Stomach (tissue), 9 donors: ENCODE data around the gene HSD17B2. TPM values are rescaled to one million over a fixed set of nuclear protein-coding genes. Genes with fewer than 3 reads are reported as not detected.

ENCODE experiments used
- DNase-seq, 2 donors: peaks; one replicate each; pipeline versions ENCODE4 v3.0.0 to v3.0.0-alpha.2; 2013 to 2019
- H3K27ac ChIP-seq, 5 donors: fragments of 200-600 bp in 4 of 5; sonication (generic) in 4 of 5; one replicate each; pipeline ENCODE4 v1.5.1; 2013 to 2019; ENCODE audit warnings: mild to moderate bottlenecking in 1 of 5, moderate library complexity in 1 of 5
- H3K27me3 ChIP-seq, 3 donors: fragments of 200-600 bp; sonication (generic); one replicate each; pipeline ENCODE4 v1.5.1; 2017 to 2019; ENCODE audit warnings: mixed run types in 1 of 3
- H3K36me3 ChIP-seq, 4 donors: fragments of 200-600 bp; sonication (generic); 1 replicate in 3 of 4; 2 replicates in 1 of 4; pipeline ENCODE4 v1.5.1; 2016 to 2019
- H3K4me1 ChIP-seq, 4 donors: fragments of 200-600 bp; sonication (generic); one replicate each; pipeline ENCODE4 v1.5.1; 2016 to 2019
- H3K4me3 ChIP-seq, 4 donors: fragments of 200-600 bp; sonication (generic) in 3 of 4; one replicate each; pipeline ENCODE4 v1.5.1; 2016 to 2019; ENCODE audit warnings: mild to moderate bottlenecking in 1 of 4
- H3K9me3 ChIP-seq, 4 donors: fragments of 200-600 bp; sonication (generic); one replicate each; pipeline ENCODE4 v1.5.1; 2016 to 2019
- EP300 ChIP-seq: sonication (generic); formaldehyde crosslinking; IDR thresholded peaks from one replicate; pipeline ENCODE4 v1.6.1; 2017; ENCODE audit warnings: antibody characterized with exemption
- POLR2A ChIP-seq, 4 donors: fragments of 450-650 bp; IDR thresholded peaks; one replicate each; pipeline ENCODE4 v1.6.1; 2016; ENCODE audit warnings: antibody characterized with exemption in 4 of 4, control low read depth in 2 of 4, mild to moderate bottlenecking in 1 of 4, moderate library complexity in 1 of 4
- POLR2AphosphoS5 ChIP-seq, 3 donors: sonication (generic); formaldehyde crosslinking; IDR thresholded peaks; one replicate each; pipeline ENCODE4 v1.6.1; 2016; ENCODE audit warnings: antibody characterized with exemption in 3 of 3
- WGBS, 5 donors: extraction: QIAGEN DNeasy Blood & Tissue Kit in 3 of 5; methylation state at CpG; one replicate each; pipeline versions ENCODE4 v1.1.5 to v1.1.7; 2013 to 2018; 5-methylcytosine and 5-hydroxymethylcytosine counted together
- intact Hi-C: fragments of 100-400 bp; cut with DNase I; formaldehyde crosslinking; loops from one replicate; pipeline ENCODE4 v1.15.1; 2023; ENCODE audit warnings: low total_unique reads
- polyA plus RNA-seq, 3 donors: library from polyadenylated mRNA; stranded (reverse); fragments of 200-250 nt; gene quantifications; one replicate each; pipeline ENCODE4 v1.2.3, GENCODE V29; 2013
- total RNA-seq, 5 donors: library from RNA; depleted of rRNA; stranded (reverse); fragments of >200 nt; gene quantifications; one replicate each; pipeline versions ENCODE4 v1.1.0 to v1.2.3, GENCODE V29; 2014 to 2016
- TF ChIP-seq, protein P1 (sequence below), 7 experiments: fragments of 450-650 bp in 4 of 7; fragments of 200-600 bp in 3 of 7; sonication (generic) in 3 of 7; IDR thresholded peaks; one replicate each; pipeline ENCODE4 v1.5.1; 2016 to 2019; ENCODE audit warnings: antibody characterized with exemption in 7 of 7, control low read depth in 2 of 7, mild to moderate bottlenecking in 1 of 7
- donor health status: healthy with polysubstance abuse.
- donor health status: Bipolar disorder and iron deficiency.
- donor health status: healthy.

The HSD17B2 gene
- total and polyA plus RNA-seq, 8 donors = 6.6 to 25.7 (median 15.2) TPM; not detected in 1

DNA sequence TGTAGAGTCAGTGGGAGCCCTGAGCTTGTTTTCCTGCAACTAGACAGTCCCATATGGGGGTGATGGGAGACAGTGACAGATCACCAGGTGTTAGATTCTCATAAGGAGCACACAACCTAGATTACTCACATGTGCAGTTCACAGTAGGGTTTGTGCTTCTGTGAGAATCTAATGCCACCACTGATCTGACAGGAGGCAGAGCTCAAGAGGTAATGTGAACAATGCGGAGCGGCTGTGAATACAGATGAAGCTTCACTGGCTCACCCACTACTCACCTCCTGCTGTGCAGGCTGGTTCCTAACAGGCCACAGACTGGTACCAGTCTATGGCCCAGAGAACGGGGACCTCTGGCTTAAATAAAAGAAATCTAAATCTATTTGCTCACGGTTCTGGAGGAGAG is 10.2 kb upstream of the HSD17B2 start:
- Histone ChIP-seq H3K27me3 (no peaks in the 10 kb centered on the region), H3K4me1 (no peaks in the 10 kb centered on the region), H3K36me3 (no peaks in the 10 kb centered on the region), H3K27ac (no peak overlapping the region), H3K9me3 (no peaks in the 10 kb centered on the region), H3K4me3 (no peak overlapping the region)
- 87 to 97% (median 92%) methylated on average over 4 of the region's 4 CpGs for WGBS, 5 donors
- TF ChIP-seq EP300 = no peak
- no peak for TF ChIP-seq POLR2A (IDR thresholded peaks at IDR 0.05)
- TF ChIP-seq, protein P1, sequence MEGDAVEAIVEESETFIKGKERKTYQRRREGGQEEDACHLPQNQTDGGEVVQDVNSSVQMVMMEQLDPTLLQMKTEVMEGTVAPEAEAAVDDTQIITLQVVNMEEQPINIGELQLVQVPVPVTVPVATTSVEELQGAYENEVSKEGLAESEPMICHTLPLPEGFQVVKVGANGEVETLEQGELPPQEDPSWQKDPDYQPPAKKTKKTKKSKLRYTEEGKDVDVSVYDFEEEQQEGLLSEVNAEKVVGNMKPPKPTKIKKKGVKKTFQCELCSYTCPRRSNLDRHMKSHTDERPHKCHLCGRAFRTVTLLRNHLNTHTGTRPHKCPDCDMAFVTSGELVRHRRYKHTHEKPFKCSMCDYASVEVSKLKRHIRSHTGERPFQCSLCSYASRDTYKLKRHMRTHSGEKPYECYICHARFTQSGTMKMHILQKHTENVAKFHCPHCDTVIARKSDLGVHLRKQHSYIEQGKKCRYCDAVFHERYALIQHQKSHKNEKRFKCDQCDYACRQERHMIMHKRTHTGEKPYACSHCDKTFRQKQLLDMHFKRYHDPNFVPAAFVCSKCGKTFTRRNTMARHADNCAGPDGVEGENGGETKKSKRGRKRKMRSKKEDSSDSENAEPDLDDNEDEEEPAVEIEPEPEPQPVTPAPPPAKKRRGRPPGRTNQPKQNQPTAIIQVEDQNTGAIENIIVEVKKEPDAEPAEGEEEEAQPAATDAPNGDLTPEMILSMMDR (IDR thresholded peaks at IDR 0.05) = no peak
- no peak for TF ChIP-seq POLR2AphosphoS5 (IDR thresholded peaks at IDR 0.05)
- intact Hi-C loops = no loop called here
- DNase-seq = no peak

DNA sequence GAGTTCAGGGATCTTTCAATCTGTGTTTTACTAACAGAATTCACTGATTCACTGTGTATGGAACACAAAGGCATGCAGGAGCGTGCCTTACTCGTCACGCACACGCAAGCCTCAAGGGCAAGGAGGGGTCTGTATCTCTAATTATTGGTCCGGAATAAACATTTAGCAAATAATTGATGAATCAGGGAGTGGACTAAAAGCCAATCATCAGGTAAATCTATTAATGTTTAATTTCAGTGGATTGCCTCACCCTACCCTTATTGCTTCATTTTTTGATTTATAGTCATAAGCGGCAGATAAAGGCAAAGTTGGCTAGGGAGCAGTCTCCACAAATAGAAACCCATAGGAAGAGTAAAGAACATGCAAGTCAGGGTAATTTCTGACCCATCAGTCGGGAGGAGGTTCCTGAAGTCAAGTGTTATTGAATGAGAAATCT is 7.4 kb upstream of the HSD17B2 start:
- Histone ChIP-seq H3K9me3 (no peaks in the 10 kb centered on the region), H3K27ac (no peak overlapping the region)
- 64 to 76% (median 69%) methylated on average over 7 of the region's 7 CpGs for WGBS, 5 donors

DNA sequence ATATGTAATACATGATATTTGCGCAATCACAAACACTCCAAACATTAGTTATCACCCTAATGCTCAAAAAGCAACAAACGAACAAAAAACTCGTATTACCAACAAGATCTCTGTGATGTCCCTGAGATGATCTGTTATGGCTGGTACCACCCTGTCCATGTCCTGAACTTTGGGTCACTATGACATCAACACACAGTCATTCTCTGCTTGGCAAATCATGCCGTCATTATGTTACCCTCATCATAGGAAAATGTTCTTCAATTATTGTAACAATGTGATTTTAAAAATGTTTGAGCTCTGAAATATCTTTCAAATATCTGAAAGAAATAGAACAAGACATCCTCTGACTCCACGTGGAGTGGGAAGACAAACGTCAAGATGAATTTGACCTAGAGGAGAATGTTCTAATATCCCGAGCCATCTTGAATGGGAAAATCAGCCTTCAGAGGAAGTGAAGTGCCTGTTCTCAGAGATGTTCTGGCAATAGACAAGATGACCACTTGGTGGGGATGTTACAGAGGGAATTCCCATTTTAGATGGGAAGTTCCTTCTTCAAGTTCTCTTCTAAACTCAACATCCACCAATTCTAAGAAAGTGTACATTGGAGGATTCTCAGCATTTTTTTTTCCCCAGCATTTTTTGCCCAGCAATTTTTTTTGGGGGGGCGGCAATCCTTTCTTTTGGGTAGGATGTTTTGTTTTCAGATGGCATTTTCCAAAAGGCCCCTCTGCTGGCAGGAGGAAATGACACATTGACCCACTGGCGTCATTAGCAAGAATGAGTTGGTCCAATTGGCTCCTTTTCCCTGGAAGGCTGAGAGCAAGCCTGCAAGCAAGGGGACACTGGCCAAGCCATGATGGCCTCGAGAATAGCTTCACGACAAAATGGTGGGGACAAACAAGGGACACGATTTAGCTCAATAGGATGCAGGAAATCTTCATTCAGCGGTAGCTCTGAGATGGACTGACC is 3.7 kb upstream of the HSD17B2 start:
- no peak overlapping the region for H3K27ac ChIP-seq

More for the DNA sequence above, 7.4 kb upstream of the HSD17B2 start:
- no peaks in the 10 kb centered on the region for H3K27me3 ChIP-seq
- no peak overlapping the region for H3K4me3 ChIP-seq
- no peaks in the 10 kb centered on the region for H3K36me3 ChIP-seq
- TF ChIP-seq, protein P1 (IDR thresholded peaks at IDR 0.05) = no peak
- no peak for TF ChIP-seq EP300
- no peak for TF ChIP-seq POLR2AphosphoS5 (IDR thresholded peaks at IDR 0.05)
- no peak for TF ChIP-seq POLR2A (IDR thresholded peaks at IDR 0.05)
- peaks cover 0 to 2% (median 0%) of the 10 kb centered on the region in 4 donors for H3K4me1 ChIP-seq
- DNase-seq = peak in 1 of 2 donors; percentile 19
- intact Hi-C loops = no loop called here

DNA sequence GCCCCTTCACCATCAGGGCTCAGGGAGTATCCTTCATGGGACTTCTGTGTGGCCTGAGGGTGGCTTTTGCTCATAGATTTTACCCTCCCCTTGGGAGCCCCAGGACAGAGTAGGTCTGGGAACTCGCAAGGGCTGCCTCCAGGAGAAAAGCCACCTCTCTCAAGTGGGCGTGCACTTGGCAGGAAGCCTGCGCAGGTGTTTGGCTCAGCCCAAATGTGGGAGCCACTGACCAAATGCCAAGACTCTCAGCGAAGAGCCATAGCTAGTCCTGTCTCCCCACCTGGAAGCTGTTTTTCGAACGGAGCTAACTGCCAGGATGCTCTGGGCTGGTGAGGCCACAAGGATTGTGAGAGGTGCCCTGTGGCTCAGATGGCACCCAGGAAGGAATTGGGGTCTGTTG is 2.0 kb upstream of the HSD17B2 start:
- H3K27me3 ChIP-seq = no peaks in the 10 kb centered on the region
- H3K9me3 ChIP-seq = no peaks in the 10 kb centered on the region
- H3K36me3 ChIP-seq = no peaks in the 10 kb centered on the region
- peak overlapping the region; percentile 5 to 66 (median 45) for H3K27ac ChIP-seq
- 27 to 79% (median 45%) methylated on average over 5 to 6 of the region's 6 CpGs for WGBS, 5 donors
- intact Hi-C loops = loop anchor here (5.0 kb wide), 1 partner anchor 199 kb away; no protein-coding TSS in a partner anchor
- no peak overlapping the region for H3K4me3 ChIP-seq
- peak in 1 of 2 donors; percentile 84 for DNase-seq
- TF ChIP-seq, protein P1 (IDR thresholded peaks at IDR 0.05) = no peak
- TF ChIP-seq POLR2A (IDR thresholded peaks at IDR 0.05) (no peak), EP300 (no peak), POLR2AphosphoS5 (IDR thresholded peaks at IDR 0.05) (no peak)
- H3K4me1 ChIP-seq = peaks cover 14 to 30% (median 19%) of the 10 kb centered on the region in 4 donors

More for the DNA sequence above, 3.7 kb upstream of the HSD17B2 start:
- WGBS, 5 donors = 64 to 73% (median 69%) methylated on average over 13 of the region's 13 CpGs
- intact Hi-C loops = loop anchor here (5.0 kb wide), 1 partner anchor 201 kb away; no protein-coding TSS in a partner anchor
- H3K9me3 ChIP-seq = no peaks in the 10 kb centered on the region
- DNase-seq = peak in 1 of 2 donors; percentile 75
- H3K27me3 ChIP-seq = no peaks in the 10 kb centered on the region
- H3K36me3 ChIP-seq = no peaks in the 10 kb centered on the region
- H3K4me3 ChIP-seq = no peak overlapping the region
- peaks cover 14 to 30% (median 17%) of the 10 kb centered on the region in 4 donors for H3K4me1 ChIP-seq
- TF ChIP-seq, protein P1 (IDR thresholded peaks at IDR 0.05) = peak in 3 of 7 experiments; percentile 16 to 50 (median 44)
- no peak for TF ChIP-seq EP300
